ENCODE measurements around the gene CRYGD.
A peak's percentile ranks its signal among the peaks of the same experiment; 100 is the strongest.

CRYGD gene

DNA sequence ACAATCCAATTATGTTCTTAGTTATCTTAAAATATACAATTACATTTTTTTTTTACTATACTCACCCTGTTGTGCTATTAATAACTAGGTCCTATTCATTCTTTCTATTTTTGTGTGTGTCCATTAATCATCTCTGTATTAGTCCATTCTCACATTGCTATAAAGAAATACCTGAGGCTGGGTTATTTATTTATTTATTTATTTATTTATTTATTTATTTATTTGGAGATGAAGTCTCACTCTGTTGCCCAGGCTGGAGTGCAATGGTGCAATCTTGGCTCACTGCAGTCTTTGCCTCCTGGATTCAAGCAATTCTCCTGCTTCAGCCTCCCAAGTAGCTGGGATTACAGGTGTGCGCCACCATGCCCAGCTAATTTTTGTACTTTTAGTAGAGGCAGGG lies 25.6 kb downstream of the CRYGD start (continued):
- TF ChIP-seq, protein P1, sequence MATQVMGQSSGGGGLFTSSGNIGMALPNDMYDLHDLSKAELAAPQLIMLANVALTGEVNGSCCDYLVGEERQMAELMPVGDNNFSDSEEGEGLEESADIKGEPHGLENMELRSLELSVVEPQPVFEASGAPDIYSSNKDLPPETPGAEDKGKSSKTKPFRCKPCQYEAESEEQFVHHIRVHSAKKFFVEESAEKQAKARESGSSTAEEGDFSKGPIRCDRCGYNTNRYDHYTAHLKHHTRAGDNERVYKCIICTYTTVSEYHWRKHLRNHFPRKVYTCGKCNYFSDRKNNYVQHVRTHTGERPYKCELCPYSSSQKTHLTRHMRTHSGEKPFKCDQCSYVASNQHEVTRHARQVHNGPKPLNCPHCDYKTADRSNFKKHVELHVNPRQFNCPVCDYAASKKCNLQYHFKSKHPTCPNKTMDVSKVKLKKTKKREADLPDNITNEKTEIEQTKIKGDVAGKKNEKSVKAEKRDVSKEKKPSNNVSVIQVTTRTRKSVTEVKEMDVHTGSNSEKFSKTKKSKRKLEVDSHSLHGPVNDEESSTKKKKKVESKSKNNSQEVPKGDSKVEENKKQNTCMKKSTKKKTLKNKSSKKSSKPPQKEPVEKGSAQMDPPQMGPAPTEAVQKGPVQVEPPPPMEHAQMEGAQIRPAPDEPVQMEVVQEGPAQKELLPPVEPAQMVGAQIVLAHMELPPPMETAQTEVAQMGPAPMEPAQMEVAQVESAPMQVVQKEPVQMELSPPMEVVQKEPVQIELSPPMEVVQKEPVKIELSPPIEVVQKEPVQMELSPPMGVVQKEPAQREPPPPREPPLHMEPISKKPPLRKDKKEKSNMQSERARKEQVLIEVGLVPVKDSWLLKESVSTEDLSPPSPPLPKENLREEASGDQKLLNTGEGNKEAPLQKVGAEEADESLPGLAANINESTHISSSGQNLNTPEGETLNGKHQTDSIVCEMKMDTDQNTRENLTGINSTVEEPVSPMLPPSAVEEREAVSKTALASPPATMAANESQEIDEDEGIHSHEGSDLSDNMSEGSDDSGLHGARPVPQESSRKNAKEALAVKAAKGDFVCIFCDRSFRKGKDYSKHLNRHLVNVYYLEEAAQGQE (tag by site-specific recombination; IDR thresholded peaks at IDR 0.05): 0 out of 2 replicates have a peak, but pooled peaks have one; percentile 43
- TF ChIP-seq ZNF555 (tag by site-specific recombination; conservative IDR thresholded peaks at IDR 0.05) (peak; percentile 56), ZNF433 (tag by site-specific recombination; IDR thresholded peaks at IDR 0.05; ENCODE audit: low read depth) (peak; percentile 50; the same call in 1 of the 2 replicates), ZNF664 (tag by site-specific recombination; IDR thresholded peaks at IDR 0.05) (peak; percentile 44; the same call in 1 of the 2 replicates), ZNF202 (tag by site-specific recombination; IDR thresholded peaks at IDR 0.05; ENCODE audit: borderline replicate concordance) (peak; percentile 14; the same call in 1 of the 2 replicates), ZNF394 (tag by site-specific recombination; IDR thresholded peaks at IDR 0.05; ENCODE audit: borderline replicate concordance) (peak; percentile 87), ZBTB8A (tag by site-specific recombination; IDR thresholded peaks at IDR 0.05) (peak; percentile 42)
- TF ChIP-seq, protein P2, sequence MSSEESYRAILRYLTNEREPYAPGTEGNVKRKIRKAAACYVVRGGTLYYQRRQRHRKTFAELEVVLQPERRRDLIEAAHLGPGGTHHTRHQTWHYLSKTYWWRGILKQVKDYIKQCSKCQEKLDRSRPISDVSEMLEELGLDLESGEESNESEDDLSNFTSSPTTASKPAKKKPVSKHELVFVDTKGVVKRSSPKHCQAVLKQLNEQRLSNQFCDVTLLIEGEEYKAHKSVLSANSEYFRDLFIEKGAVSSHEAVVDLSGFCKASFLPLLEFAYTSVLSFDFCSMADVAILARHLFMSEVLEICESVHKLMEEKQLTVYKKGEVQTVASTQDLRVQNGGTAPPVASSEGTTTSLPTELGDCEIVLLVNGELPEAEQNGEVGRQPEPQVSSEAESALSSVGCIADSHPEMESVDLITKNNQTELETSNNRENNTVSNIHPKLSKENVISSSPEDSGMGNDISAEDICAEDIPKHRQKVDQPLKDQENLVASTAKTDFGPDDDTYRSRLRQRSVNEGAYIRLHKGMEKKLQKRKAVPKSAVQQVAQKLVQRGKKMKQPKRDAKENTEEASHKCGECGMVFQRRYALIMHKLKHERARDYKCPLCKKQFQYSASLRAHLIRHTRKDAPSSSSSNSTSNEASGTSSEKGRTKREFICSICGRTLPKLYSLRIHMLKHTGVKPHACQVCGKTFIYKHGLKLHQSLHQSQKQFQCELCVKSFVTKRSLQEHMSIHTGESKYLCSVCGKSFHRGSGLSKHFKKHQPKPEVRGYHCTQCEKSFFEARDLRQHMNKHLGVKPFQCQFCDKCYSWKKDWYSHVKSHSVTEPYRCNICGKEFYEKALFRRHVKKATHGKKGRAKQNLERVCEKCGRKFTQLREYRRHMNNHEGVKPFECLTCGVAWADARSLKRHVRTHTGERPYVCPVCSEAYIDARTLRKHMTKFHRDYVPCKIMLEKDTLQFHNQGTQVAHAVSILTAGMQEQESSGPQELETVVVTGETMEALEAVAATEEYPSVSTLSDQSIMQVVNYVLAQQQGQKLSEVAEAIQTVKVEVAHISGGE (tag by site-specific recombination; conservative IDR thresholded peaks at IDR 0.05; ENCODE audit: low read depth): peak; percentile 64; the same call in 1 of the 2 replicates

DNA sequence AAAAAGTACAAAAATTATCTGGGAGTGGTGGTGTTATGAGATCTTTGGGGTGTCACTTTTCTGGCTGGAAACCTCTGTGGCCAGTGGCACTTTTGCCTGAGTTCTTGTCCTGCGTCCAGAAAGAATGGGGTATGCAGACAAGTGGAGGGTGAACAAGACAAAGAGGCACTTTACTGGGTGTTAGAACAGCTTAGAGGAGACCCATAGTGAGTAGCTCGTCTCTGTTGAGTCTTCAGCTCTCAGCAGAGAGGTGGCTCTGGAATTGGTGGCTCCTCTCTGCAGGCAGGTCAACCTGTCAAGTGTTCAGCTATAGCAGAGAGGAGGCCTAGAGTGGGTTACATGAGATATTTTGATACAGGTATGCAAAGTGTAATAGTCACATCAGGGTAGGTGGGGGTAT lies 26.1 kb downstream of the CRYGD start:
- Histone ChIP-seq H3K36me3 (ENCODE audit: control insufficient read depth in 2 of 2, insufficient read depth in 1 of 2, low read length in 2 of 2) (no peaks in the 10 kb centered on the region), H3K4me1 (ENCODE audit: control insufficient read depth, insufficient read depth, low read length) (no peaks in the 10 kb centered on the region), H3K4me3 (ENCODE audit: low read depth, low read length) (no peak overlapping the region), H3K27ac (ENCODE audit: extremely low read depth, low read depth, low read length) (no peak overlapping the region), H3K9me3 (ENCODE audit: control insufficient read depth, insufficient read depth, low read depth, low read length) (no peaks in the 10 kb centered on the region)
- CTCF ChIA-PET: no interaction called here
- POLR2A ChIA-PET: no interaction called here
- TF ChIP-seq, protein P3, sequence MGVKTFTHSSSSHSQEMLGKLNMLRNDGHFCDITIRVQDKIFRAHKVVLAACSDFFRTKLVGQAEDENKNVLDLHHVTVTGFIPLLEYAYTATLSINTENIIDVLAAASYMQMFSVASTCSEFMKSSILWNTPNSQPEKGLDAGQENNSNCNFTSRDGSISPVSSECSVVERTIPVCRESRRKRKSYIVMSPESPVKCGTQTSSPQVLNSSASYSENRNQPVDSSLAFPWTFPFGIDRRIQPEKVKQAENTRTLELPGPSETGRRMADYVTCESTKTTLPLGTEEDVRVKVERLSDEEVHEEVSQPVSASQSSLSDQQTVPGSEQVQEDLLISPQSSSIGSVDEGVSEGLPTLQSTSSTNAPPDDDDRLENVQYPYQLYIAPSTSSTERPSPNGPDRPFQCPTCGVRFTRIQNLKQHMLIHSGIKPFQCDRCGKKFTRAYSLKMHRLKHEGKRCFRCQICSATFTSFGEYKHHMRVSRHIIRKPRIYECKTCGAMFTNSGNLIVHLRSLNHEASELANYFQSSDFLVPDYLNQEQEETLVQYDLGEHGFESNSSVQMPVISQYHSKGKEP (tag by site-specific recombination; IDR thresholded peaks at IDR 0.05): no peak
- TF ChIP-seq ZFHX2 (tag by site-specific recombination; conservative IDR thresholded peaks at IDR 0.05): no peak
- no peak for TF ChIP-seq ZNF571 (tag by site-specific recombination; IDR thresholded peaks at IDR 0.05)
- TF ChIP-seq, protein P1 (tag by site-specific recombination; IDR thresholded peaks at IDR 0.05): no peak
- TF ChIP-seq, protein P4, sequence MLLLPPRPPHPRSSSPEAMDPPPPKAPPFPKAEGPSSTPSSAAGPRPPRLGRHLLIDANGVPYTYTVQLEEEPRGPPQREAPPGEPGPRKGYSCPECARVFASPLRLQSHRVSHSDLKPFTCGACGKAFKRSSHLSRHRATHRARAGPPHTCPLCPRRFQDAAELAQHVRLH (tag by site-specific recombination; IDR thresholded peaks at IDR 0.05): no peak
- TF ChIP-seq, protein P5, sequence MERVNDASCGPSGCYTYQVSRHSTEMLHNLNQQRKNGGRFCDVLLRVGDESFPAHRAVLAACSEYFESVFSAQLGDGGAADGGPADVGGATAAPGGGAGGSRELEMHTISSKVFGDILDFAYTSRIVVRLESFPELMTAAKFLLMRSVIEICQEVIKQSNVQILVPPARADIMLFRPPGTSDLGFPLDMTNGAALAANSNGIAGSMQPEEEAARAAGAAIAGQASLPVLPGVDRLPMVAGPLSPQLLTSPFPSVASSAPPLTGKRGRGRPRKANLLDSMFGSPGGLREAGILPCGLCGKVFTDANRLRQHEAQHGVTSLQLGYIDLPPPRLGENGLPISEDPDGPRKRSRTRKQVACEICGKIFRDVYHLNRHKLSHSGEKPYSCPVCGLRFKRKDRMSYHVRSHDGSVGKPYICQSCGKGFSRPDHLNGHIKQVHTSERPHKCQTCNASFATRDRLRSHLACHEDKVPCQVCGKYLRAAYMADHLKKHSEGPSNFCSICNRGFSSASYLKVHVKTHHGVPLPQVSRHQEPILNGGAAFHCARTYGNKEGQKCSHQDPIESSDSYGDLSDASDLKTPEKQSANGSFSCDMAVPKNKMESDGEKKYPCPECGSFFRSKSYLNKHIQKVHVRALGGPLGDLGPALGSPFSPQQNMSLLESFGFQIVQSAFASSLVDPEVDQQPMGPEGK (tag by site-specific recombination; IDR thresholded peaks at IDR 0.05): no peak
- TF ChIP-seq ZNF274 (IDR thresholded peaks at IDR 0.05; ENCODE audit: low read length): no peak
- TF ChIP-seq ZNF274 (tag by site-specific recombination; IDR thresholded peaks at IDR 0.05; ENCODE audit: borderline replicate concordance): no peak
- TF ChIP-seq ZSCAN30 (tag by site-specific recombination; IDR thresholded peaks at IDR 0.05): no peak
- TF ChIP-seq REPIN1 (tag by site-specific recombination; IDR thresholded peaks at IDR 0.05; ENCODE audit: low read depth): no peak

Measured in HEK293 (cell line).